Activated CD4-positive, alpha-beta T cell treated with anti-CD3 and anti-CD28 coated beads for 36 hours (primary cell): ENCODE measurements around the gene KLK14. TPM values are rescaled to one million over a fixed set of nuclear protein-coding genes. Genes with fewer than 3 reads are reported as not detected.

Source experiments
- ATAC-seq: fragments of 200-7000 bp; cut with Tn5 transposase; one replicate; pipeline ENCODE4 v1.10.0; 2021; ENCODE audit warnings: mild to moderate bottlenecking, moderate library complexity
- CTCF ChIA-PET: fragments of 350-600 bp; sonication (Branson Sonifier 250); formaldehyde crosslinking; loops from one replicate; lab custom pipeline; 2021; ENCODE audit warnings: antibody characterized with exemption; lab: Charles Lee
- POLR2A ChIA-PET: fragments of 350-600 bp; sonication (Branson Sonifier 250); formaldehyde crosslinking; loops from one replicate; lab custom pipeline; 2021; ENCODE audit warnings: antibody characterized with exemption, inconsistent platforms; lab: Charles Lee
- DNase-seq: peaks from one replicate; pipeline ENCODE4 v3.0.0-alpha.2; 2020
- H3K27ac Mint-ChIP-seq: one replicate; pipeline ENCODE4 v1.8.0; 2021; ENCODE audit warnings: mixed read lengths
- H3K27me3 Mint-ChIP-seq: one replicate; pipeline ENCODE4 v1.8.0; 2021; ENCODE audit warnings: mixed read lengths
- H3K36me3 Mint-ChIP-seq: one replicate; pipeline ENCODE4 v1.8.0; 2021; ENCODE audit warnings: low read depth, mixed read lengths
- H3K4me1 Mint-ChIP-seq: one replicate; pipeline ENCODE4 v1.8.0; 2021; ENCODE audit warnings: mixed read lengths
- H3K4me3 Mint-ChIP-seq: one replicate; pipeline ENCODE4 v1.8.0; 2021; ENCODE audit warnings: mild to moderate bottlenecking, moderate library complexity, mixed read lengths
- H3K9me3 Mint-ChIP-seq: one replicate; pipeline ENCODE4 v1.8.0; 2021; ENCODE audit warnings: low read depth, mixed read lengths
- intact Hi-C, 2 experiments: fragments of 100-400 bp; cut with DNase I in 1 of 2; cut with micrococcal nuclease in 1 of 2; formaldehyde crosslinking; loops; one replicate each; pipeline versions ENCODE4 v1.14.2 to v1.15.1; 2022 to 2024; cut with DNase I, micrococcal nuclease
- total RNA-seq, 2 experiments: library from RNA; stranded (reverse); gene quantifications; one replicate each; pipeline ENCODE4 v1.2.3, GENCODE V29; 2021

KLK14 gene
- total RNA-seq, 2 experiments from 2014 or later, result 0.69 to 1.1 TPM

DNA sequence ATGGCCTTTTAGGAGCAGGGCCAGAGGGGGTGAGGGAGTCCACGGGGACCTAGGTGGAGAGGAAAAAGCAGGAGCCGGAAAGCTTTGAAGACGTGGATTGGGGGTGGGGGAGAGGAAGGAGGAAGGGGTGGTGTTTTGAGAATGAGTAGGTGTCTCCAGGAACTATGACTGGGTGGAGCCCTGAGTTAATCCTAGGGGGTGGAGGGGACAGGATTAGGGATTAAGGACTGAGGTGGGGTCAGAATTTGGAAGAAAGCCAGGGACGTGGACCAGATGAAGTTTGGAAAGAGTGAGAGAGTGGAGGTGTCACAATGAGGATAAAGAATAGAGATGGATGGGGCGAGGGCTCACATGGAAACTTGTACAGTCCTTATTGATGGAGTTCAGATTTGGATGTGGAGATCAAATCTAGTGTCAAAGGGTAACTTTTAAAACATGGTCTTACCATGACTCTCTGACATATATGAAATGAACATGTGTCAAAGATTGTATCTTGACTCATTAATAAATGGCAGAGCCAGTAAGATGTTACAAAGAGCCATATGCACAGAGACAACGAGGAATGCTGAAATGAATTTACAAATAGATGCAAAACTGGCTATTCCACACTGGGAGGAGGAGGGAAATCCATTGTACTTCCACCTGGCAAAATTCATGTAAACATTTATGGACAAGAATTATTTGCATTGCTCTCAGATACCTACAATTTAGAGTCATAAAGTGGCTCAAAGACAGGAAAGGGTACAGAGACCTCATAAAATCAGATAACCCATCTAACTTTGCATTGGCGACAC lies 16.1 kb downstream of the KLK14 start:
- Mint-ChIP-seq H3K27me3 (peaks cover 29% of the 10 kb centered on the region), H3K27ac (no peak overlapping the region), H3K4me3 (no peak overlapping the region), H3K36me3 (no peaks in the 10 kb centered on the region), H3K9me3 (no peaks in the 10 kb centered on the region), H3K4me1 (no peaks in the 10 kb centered on the region)
- POLR2A ChIA-PET, result no interaction called here
- CTCF ChIA-PET, result no interaction called here
- DNase-seq (no peak), ATAC-seq (no peak)
- intact Hi-C loops, result no loop called here

DNA sequence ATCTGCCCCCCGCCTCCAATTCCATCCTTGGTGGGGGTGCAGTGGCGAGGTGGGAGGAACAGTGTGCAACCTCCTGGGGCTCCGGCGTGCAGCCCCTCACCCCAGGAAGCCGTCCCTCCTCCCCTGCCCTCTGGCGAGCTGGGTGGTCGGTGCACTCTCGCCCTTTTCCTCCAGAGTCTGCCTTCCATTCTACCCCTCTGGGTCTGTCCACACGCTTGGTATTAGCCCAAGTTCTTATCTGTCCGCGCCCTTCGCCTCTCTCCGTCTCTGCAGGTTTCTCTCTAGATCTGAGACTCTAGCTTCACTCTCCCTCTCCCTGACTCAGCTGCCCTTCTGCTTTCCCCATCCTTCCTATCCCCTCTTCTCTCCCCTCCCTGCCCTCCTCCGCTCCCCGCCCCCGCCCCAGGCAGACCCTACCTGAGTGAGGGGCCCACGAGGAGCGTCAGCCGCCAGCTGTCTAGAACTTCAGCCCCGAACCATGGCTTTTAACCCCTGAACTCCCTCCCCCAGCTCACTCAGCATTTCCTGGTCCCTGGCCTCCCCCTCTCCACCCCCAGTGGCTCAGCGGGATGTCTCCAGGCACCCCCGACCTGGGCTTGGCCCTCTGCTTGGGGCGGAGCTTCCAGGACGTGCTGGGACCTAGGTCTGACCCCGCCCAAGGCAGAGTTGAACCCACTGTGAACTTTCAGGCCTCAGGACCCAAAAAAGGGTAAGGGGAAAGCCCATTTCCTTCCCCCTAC lies 17.3 kb downstream of the KLK14 start:
- Mint-ChIP-seq H3K36me3 (no peaks in the 10 kb centered on the region), H3K27me3 (peaks cover 40% of the 10 kb centered on the region), H3K27ac (no peak overlapping the region), H3K4me1 (no peaks in the 10 kb centered on the region), H3K9me3 (no peaks in the 10 kb centered on the region), H3K4me3 (no peak overlapping the region)
- intact Hi-C loops, result no loop called here
- ATAC-seq (no peak), DNase-seq (no peak)
- ChIA-PET CTCF (no interaction called here), POLR2A (no interaction called here)

DNA sequence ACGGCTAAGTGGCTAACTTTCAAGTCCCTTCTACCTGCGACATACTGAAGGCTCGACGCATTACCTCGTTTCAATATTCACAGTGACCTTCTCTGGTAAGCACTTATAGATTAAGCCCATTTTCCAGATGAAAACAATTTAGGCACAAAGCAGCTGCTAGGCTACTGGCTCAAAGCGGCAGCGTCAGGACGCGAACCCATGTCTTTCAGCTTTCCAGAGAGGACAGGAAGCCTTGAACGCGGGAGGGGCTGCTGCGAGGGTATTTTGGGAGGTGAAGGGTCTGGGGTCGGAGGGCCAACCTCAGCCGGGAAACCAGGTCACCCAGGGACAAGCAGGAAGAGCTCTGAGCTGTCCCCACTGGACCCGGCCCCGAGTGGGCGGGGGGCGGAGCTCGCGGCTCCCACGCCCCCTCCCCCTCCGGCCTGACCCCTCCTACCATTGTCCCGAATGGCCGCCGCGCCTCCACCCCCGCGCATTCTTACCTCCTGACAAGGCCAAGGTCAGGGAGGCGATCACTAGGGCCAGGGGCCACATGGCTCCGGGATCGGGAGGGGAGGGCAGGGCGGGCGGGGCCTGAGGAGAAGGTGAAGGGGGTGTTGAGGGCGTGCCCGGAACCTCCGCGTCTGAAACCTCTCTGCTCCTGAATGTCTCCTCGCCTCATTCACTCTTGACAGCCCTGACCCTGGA lies 18.0 kb downstream of the KLK14 start, which contains the start of gene KLK13:
Gene KLK13, minus strand, starts transcription at position 559 of the 687 bp plus-strand sequence. Its CDS starts 25 bp downstream, at position 534.
- H3K4me1 Mint-ChIP-seq, result no peaks in the 10 kb centered on the region
- H3K4me3 Mint-ChIP-seq, result no peak within 1 kb of the TSS
- no peak within 1 kb of the TSS for H3K27ac Mint-ChIP-seq
- intact Hi-C loops, result no loop called here
- peaks cover 40% of the 10 kb centered on the region for H3K27me3 Mint-ChIP-seq
- no peaks in the 10 kb centered on the region for H3K9me3 Mint-ChIP-seq
- DNase-seq, result peak; percentile 10
- H3K36me3 Mint-ChIP-seq, result no peaks in the 10 kb centered on the region
- CTCF ChIA-PET, result no interaction called here
- no peak for ATAC-seq
- POLR2A ChIA-PET, result no interaction called here

DNA sequence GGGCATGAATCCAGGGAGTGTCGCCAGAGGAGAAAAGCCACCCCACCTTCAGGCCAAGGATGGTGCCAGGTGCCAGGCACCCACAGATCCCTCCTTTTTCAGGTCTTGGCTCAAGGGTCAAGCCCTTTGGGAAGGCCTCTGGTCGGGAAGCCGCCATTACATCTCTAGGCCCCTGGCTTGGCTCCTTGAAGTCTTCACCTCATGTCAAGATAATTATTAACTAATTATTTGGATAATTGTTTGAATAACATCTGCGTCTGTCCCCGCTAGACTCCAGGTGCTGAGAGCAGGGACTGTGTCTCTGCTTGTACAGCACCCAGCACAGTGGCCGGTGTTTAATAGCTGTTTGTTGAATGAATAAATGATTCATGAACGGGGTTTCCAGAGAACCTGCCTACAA lies 19.0 kb downstream of the KLK14 start:
- DNase-seq, result no peak
- CTCF ChIA-PET, result no interaction called here
- Mint-ChIP-seq H3K4me3 (no peak overlapping the region), H3K9me3 (no peaks in the 10 kb centered on the region), H3K4me1 (no peaks in the 10 kb centered on the region), H3K36me3 (no peaks in the 10 kb centered on the region), H3K27me3 (peaks cover 42% of the 10 kb centered on the region), H3K27ac (no peak overlapping the region)
- POLR2A ChIA-PET, result no interaction called here
- ATAC-seq, result no peak
- intact Hi-C loops, result no loop called here

DNA sequence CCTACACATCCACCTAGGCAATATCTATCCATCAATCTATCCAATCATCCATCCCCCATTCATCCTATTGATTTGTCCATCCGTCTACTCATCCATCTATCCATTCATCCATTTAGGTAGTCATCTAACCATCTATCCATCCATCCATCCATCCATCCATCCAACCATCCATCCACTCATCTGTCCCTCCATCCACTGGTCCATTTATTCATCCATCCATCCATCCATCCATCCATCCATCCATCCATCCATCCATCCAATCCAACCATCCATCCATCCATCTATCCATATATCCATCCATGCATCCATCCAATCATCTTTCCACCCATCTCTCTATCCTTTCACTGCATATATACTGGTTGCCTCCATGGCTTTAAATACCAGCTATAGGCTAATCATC lies 21.7 kb downstream of the KLK14 start:
- ATAC-seq (no peak), DNase-seq (no peak)
- H3K36me3 Mint-ChIP-seq, result no peaks in the 10 kb centered on the region
- no peaks in the 10 kb centered on the region for H3K4me1 Mint-ChIP-seq
- peaks cover 36% of the 10 kb centered on the region for H3K27me3 Mint-ChIP-seq
- CTCF ChIA-PET, result no interaction called here
- H3K27ac Mint-ChIP-seq, result no peak overlapping the region
- POLR2A ChIA-PET, result no interaction called here
- no peak overlapping the region for H3K4me3 Mint-ChIP-seq
- intact Hi-C loops, result no loop called here
- H3K9me3 Mint-ChIP-seq, result no peaks in the 10 kb centered on the region

DNA sequence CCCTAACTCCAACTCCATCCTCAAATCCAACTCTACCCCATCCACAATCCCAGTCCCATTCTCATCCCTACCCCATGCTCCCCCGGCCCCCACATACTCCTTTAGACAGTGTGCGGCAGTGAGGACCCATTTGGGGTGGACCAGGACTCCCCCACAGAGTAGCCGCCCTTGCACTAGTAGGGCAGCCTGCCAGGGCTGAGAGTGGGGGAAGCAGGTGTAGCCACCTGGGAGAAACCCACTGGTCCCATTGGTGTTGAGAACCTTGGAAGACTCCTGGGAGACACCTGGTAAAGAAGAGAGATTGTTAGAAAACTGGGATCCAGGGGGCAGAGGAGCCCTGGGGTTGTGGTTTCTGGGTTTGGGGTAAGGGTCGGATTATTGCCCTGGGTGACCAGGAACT lies 22.4 kb downstream of the KLK14 start:
- POLR2A ChIA-PET, result no interaction called here
- no peak for ATAC-seq

DNA sequence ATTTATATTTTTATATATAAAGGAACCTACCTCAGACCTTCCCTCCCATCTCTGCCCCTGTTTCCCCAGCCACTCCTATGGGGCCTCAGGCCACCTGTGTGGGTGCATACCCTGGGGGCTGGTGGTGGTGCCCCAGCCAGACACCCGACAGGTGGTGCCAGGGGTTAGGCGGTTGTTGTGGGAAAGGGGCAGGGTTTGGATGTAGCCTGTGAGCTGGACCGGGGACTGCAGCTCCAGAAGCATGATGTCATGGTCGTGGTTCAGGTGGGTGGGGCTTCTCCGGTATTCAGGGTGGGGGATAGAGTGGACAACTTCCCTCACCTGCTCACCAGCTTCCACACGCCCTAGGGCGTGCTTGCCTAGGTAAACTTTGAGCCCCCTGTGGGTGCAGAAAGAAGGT lies 23.0 kb downstream of the KLK14 start:
- Mint-ChIP-seq H3K4me1 (no peaks in the 10 kb centered on the region), H3K4me3 (no peak overlapping the region), H3K27ac (no peak overlapping the region), H3K36me3 (no peaks in the 10 kb centered on the region), H3K27me3 (peaks cover 33% of the 10 kb centered on the region), H3K9me3 (no peaks in the 10 kb centered on the region)
- DNase-seq (no peak), ATAC-seq (no peak)
- POLR2A ChIA-PET, result no interaction called here
- intact Hi-C loops, result no loop called here
- CTCF ChIA-PET, result no interaction called here

More for the DNA sequence above, 22.4 kb downstream of the KLK14 start:
- CTCF ChIA-PET, result no interaction called here
- no peak overlapping the region for H3K27ac Mint-ChIP-seq
- H3K27me3 Mint-ChIP-seq, result peaks cover 37% of the 10 kb centered on the region
- intact Hi-C loops, result no loop called here
- no peaks in the 10 kb centered on the region for H3K36me3 Mint-ChIP-seq
- no peak for DNase-seq
- no peaks in the 10 kb centered on the region for H3K4me1 Mint-ChIP-seq
- H3K9me3 Mint-ChIP-seq, result no peaks in the 10 kb centered on the region
- H3K4me3 Mint-ChIP-seq, result no peak overlapping the region

DNA sequence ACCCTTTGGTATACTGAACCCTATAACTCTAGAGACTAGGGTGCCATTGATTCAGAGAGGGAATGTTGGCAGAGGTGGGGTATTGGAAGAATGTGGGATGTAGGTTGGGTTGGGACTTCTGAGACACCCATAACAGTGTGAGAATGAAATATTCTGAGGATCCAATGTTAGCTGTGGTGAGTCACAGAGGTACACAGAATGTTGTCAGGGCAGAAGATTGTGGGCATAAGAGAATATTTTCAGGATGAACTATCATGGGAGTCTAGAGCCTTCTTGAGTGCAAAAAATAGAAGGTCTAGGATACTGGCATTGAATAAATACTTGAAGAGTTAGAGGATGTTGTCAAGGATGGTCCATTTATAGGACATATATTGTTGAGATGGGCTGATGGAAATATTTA lies 26.8 kb downstream of the KLK14 start:
- ATAC-seq (no peak), DNase-seq (no peak)
- H3K27ac Mint-ChIP-seq, result no peak overlapping the region
- no peaks in the 10 kb centered on the region for H3K36me3 Mint-ChIP-seq
- H3K4me3 Mint-ChIP-seq, result no peak overlapping the region
- intact Hi-C loops, result no loop called here
- ChIA-PET CTCF (no interaction called here), POLR2A (no interaction called here)
- peaks cover 34% of the 10 kb centered on the region for H3K27me3 Mint-ChIP-seq
- H3K9me3 Mint-ChIP-seq, result no peaks in the 10 kb centered on the region
- H3K4me1 Mint-ChIP-seq, result no peaks in the 10 kb centered on the region

DNA sequence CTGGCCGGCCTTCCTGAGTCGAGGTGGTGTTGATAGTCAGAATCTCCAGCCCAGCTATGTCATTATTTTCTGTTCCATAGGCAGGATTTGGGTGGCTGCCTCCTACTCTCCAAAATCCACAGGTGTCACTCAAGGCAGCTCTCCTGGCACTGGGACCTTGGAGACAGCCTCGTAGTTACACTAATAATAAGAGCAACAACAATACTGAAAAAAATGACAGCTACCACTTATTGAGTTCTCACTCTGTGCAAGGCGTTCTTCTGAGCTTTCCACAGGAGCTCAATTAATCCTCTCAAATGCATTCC lies 35.7 kb downstream of the KLK14 start:
- intact Hi-C loops, result no loop called here
- POLR2A ChIA-PET, result no interaction called here
- Mint-ChIP-seq H3K36me3 (no peaks in the 10 kb centered on the region), H3K27ac (no peak overlapping the region), H3K27me3 (peaks cover 13% of the 10 kb centered on the region), H3K9me3 (no peaks in the 10 kb centered on the region), H3K4me3 (no peak overlapping the region), H3K4me1 (no peaks in the 10 kb centered on the region)
- ATAC-seq, result no peak
- DNase-seq, result no peak
- CTCF ChIA-PET, result interaction anchor here (0.7 kb wide), 1 partner anchor 50 kb away, joined by 3 read pairs; no protein-coding TSS in a partner anchor

DNA sequence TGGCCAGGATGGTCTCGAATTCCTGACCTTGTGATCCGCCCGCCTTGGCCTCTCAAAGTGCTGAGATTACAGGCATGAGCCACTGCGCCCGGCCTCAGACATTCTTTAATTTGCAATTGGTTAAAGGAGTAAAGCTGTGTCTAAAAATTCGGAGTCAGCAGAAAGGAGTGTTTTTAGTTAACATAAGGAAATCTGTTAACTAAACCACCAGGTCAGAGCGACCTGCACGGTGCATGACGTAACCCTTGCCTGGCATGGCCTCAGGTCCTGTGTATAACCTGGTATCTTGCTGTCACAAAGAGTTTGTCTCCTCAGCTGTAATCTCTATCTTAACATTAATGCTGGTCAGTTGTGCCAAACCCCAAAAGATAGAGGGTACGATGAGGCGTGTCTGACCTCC lies 38.4 kb downstream of the KLK14 start:
- Mint-ChIP-seq H3K27ac (no peak overlapping the region), H3K27me3 (peaks cover 10% of the 10 kb centered on the region), H3K9me3 (no peaks in the 10 kb centered on the region), H3K36me3 (no peaks in the 10 kb centered on the region), H3K4me1 (no peaks in the 10 kb centered on the region), H3K4me3 (no peak overlapping the region)
- intact Hi-C loops, result no loop called here
- no peak for DNase-seq
- ATAC-seq, result no peak
- ChIA-PET POLR2A (no interaction called here), CTCF (no interaction called here)

DNA sequence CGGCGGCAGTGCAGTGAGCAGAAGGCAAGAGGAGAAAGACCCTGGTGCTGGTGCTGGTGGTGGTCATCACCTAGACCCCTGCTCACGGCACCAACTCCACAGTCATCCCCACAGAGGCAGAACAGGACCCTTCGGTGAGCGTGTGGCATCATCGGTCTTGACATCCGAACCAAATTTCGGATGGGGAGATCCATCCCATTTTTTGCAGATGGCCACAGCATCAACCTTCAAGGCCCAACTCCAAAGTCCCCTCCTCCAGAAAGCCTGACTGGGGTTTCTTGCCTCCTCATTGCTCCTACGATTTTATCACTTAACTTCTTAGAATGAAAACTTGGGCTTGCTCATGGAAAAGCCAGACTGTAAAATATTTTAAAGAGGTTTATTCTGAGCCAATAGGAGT lies 39.2 kb downstream of the KLK14 start:
- no peak for DNase-seq
- Mint-ChIP-seq H3K27ac (no peak overlapping the region), H3K9me3 (no peaks in the 10 kb centered on the region)

DNA sequence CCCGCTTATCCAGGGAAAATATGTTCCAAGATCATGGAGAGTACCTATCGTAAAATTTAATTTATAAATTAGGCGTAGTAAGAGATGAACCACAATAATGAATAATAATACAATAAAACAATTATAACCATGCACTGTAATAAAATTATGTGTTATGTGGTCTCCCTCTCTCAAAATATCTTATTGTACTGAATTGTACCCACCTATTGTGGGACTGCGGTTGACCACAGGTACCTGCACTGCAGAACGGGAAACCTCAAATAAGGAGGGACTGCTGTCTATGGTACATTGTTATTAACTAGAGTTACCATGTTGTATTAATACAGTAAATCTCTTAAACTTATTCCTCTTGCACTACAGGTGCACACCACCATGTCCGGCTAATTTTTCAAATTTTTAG lies 42.5 kb downstream of the KLK14 start:
- Mint-ChIP-seq H3K27ac (no peak overlapping the region), H3K27me3 (no peaks in the 10 kb centered on the region), H3K9me3 (no peaks in the 10 kb centered on the region), H3K4me3 (no peak overlapping the region), H3K36me3 (no peaks in the 10 kb centered on the region), H3K4me1 (no peaks in the 10 kb centered on the region)
- ATAC-seq (no peak), DNase-seq (no peak)
- ChIA-PET CTCF (no interaction called here), POLR2A (no interaction called here)
- intact Hi-C loops, result no loop called here

More for the DNA sequence above, 39.2 kb downstream of the KLK14 start:
- intact Hi-C loops, result no loop called here
- Mint-ChIP-seq H3K4me3 (no peak overlapping the region), H3K4me1 (no peaks in the 10 kb centered on the region), H3K27me3 (peaks cover 10% of the 10 kb centered on the region), H3K36me3 (no peaks in the 10 kb centered on the region)
- POLR2A ChIA-PET, result no interaction called here
- ATAC-seq, result no peak
- CTCF ChIA-PET, result no interaction called here
